Measurements from ENCODE around the gene GPR101.

The GPR101 gene

DNA sequence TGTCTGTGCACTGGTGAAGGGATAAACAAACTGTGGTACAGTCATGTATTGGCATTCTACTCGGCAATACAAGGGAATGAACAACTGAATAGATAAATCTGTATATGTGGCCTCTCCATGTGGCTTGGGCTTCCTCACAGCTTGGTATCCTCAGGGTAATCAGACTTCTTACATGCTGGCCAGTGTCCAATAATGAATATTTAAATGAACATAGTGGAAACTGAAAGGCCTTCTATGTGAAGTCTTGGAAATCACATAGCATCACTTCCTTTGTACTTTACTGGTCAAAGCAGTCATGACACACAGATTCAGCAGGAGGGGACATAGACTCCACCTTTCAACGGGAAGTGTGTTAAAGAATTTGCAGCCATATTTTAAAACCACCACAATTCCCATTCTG is 33.4 kb upstream of the GPR101 start:
- TF ChIP-seq POLR2AphosphoS5 (IDR thresholded peaks at IDR 0.05; ENCODE audit: low read depth, low read length) (no peak), TAF1 (IDR thresholded peaks at IDR 0.05; ENCODE audit: borderline replicate concordance, insufficient read depth, low read length) (no peak), SIN3A (IDR thresholded peaks at IDR 0.05; ENCODE audit: borderline replicate concordance, insufficient read depth, low read length) (no peak), FOXP2 (optimal IDR thresholded peaks at IDR 0.05; ENCODE audit: borderline replicate concordance, extremely low read depth, extremely low read length, insufficient read depth) (no peak)
- TF ChIP-seq, protein P1, sequence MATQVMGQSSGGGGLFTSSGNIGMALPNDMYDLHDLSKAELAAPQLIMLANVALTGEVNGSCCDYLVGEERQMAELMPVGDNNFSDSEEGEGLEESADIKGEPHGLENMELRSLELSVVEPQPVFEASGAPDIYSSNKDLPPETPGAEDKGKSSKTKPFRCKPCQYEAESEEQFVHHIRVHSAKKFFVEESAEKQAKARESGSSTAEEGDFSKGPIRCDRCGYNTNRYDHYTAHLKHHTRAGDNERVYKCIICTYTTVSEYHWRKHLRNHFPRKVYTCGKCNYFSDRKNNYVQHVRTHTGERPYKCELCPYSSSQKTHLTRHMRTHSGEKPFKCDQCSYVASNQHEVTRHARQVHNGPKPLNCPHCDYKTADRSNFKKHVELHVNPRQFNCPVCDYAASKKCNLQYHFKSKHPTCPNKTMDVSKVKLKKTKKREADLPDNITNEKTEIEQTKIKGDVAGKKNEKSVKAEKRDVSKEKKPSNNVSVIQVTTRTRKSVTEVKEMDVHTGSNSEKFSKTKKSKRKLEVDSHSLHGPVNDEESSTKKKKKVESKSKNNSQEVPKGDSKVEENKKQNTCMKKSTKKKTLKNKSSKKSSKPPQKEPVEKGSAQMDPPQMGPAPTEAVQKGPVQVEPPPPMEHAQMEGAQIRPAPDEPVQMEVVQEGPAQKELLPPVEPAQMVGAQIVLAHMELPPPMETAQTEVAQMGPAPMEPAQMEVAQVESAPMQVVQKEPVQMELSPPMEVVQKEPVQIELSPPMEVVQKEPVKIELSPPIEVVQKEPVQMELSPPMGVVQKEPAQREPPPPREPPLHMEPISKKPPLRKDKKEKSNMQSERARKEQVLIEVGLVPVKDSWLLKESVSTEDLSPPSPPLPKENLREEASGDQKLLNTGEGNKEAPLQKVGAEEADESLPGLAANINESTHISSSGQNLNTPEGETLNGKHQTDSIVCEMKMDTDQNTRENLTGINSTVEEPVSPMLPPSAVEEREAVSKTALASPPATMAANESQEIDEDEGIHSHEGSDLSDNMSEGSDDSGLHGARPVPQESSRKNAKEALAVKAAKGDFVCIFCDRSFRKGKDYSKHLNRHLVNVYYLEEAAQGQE (IDR thresholded peaks at IDR 0.05; ENCODE audit: insufficient read depth in 1 of 2, low read depth in 2 of 2, low read length in 2 of 2): no peak

DNA sequence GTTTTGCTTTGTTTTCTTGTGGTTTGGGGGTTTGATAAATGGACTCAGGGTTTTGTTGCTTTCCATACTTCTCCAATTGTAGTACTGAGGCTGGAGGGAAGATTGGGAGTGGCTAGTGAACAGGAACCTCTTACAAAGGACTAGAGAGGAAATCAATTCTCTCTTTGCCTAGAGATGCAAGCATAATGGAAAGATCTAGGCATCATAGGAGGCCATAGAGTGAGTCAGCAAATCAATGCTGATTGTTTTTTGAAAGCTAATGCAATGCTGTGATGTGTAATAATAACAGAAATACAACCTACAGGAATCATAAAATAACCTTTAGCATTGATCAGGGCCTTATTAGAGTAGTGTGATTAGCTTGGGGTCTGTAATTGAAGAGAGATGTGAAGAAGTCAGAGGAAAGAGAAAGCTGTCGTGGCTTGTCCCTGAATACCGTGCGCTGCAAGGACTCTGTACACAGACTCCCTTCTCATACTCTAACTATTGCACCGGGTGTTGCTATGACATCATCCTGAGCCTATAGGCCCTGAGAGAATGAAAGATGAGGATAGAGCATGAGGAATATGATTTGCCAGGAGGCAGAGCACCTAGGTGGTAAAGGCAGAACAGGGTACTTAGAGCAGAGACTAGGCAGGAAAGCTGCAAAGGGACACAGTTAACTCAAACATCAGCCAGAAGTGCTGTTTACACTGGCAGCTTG is 29.3 kb upstream of the GPR101 start:
- TF ChIP-seq POLR2AphosphoS5 (IDR thresholded peaks at IDR 0.05; ENCODE audit: low read depth, low read length) (no peak), TAF1 (IDR thresholded peaks at IDR 0.05; ENCODE audit: borderline replicate concordance, insufficient read depth, low read length) (no peak), FOXP2 (optimal IDR thresholded peaks at IDR 0.05; ENCODE audit: borderline replicate concordance, extremely low read depth, extremely low read length, insufficient read depth) (no peak), SIN3A (IDR thresholded peaks at IDR 0.05; ENCODE audit: borderline replicate concordance, insufficient read depth, low read length) (no peak)
- TF ChIP-seq, protein P1 (IDR thresholded peaks at IDR 0.05; ENCODE audit: insufficient read depth in 1 of 2, low read depth in 2 of 2, low read length in 2 of 2): no peak

DNA sequence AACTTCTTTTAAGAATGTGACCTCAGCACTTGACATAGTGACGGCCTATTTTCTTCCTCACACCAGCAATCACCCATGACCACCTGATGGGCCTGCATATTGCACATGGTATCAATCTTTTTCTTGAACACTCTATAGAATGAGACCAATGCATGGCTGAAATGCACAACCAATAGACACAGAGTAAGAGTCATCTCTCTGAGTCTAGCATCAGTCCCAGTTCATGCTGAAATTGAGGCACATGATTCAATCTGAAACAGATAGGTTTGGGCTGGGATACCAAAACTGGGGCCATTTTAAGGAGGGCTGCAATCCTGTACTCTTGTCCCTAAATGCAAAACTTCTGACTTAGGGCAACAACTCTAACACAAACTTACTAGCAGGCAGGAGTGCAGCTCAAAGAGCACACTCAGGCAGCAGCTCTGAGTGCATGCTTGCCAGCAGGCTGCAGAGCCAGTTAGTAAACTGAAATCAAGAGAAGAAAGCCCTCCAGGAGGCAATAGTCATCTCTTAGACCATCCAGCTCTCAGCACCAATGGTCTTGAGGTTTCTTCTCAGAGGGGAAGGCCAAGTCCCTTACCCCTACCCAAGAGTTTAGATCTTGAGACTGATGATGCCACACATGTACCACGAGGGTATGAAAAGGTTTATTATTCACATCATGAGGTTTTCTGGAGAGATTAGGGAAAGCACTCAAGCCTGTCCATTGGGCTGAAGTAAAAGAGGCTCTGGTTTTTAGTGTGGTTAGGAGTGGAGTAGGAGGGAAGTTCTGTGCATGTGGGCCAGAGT is 24.7 kb upstream of the GPR101 start:
- TF ChIP-seq, protein P1 (IDR thresholded peaks at IDR 0.05; ENCODE audit: insufficient read depth in 1 of 2, low read depth in 2 of 2, low read length in 2 of 2): no peak
- no peak for TF ChIP-seq TAF1 (IDR thresholded peaks at IDR 0.05; ENCODE audit: borderline replicate concordance, insufficient read depth, low read length)
- TF ChIP-seq FOXP2 (optimal IDR thresholded peaks at IDR 0.05; ENCODE audit: borderline replicate concordance, extremely low read depth, extremely low read length, insufficient read depth): no peak
- TF ChIP-seq SIN3A (IDR thresholded peaks at IDR 0.05; ENCODE audit: borderline replicate concordance, insufficient read depth, low read length): no peak
- no peak for TF ChIP-seq POLR2AphosphoS5 (IDR thresholded peaks at IDR 0.05; ENCODE audit: low read depth, low read length)

DNA sequence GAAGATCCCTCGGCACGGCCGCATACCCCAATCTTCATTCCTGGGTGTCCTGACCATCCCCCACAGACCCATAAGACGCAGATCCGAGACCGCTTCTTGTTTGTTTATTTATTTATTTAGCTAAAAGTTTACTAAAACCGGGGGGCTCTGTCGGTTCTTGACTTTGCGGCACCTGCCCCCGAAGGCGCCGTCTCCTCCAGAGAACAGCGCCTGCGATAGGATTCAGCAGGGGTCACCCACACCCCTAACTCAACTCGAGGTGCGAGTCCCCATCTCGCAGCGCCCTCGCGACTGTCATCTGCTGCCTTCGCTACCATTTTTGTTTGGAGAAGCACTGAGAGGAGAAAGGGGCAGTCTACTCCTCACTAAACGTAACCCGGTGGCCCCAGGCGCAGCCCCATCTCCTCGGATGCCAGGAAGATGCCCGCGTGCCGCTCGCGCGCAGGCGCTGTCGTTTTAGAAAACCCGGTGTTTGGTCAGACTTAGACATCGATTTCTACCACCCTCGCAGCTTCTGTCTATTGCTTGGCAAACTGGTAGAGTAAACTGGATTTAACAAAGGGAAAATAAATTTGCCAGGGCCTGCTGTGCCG is 18.9 kb upstream of the GPR101 start:
- TF ChIP-seq FOXP2 (optimal IDR thresholded peaks at IDR 0.05; ENCODE audit: borderline replicate concordance, extremely low read depth, extremely low read length, insufficient read depth): no peak
- no peak for TF ChIP-seq TAF1 (IDR thresholded peaks at IDR 0.05; ENCODE audit: borderline replicate concordance, insufficient read depth, low read length)
- TF ChIP-seq POLR2AphosphoS5 (IDR thresholded peaks at IDR 0.05; ENCODE audit: low read depth, low read length): no peak
- TF ChIP-seq SIN3A (IDR thresholded peaks at IDR 0.05; ENCODE audit: borderline replicate concordance, insufficient read depth, low read length): no peak
- TF ChIP-seq, protein P1 (IDR thresholded peaks at IDR 0.05; ENCODE audit: insufficient read depth in 1 of 2, low read depth in 2 of 2, low read length in 2 of 2): no peak

All from PFSK-1 (cell line).